CD4-positive, alpha-beta T cell treated with Interferon gamma for 1 hour (primary cell): ENCODE results near the gene ST3GAL5.

Source experiments
- DNase-seq: peaks from one replicate; pipeline ENCODE4 v3.0.0-alpha.2; 2020

The ST3GAL5 gene

DNA sequence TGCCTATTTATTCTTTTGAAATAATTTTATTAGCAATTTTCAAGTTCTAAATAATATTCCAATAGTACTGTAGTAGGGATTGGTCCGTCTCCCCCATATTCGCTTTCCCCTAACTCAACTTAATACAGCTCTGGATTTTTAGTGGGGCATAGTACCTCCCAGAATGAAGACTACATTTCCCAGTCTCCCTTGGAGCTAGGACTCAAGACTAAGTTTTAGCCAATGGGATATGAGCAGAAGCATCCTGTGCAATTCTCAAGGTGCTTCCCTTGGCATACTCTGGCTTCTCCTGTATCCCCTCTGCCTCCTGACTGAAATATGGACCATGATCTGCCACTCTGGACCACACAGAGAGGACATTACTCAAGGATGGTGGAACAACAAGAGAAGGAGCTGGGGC is 24.1 kb downstream of the ST3GAL5 start:
- DNase-seq, result no peak

- DNase-seq, result peak; percentile 60
Observed at GRCh38 chr2:85862426-85862825, 26.4 kb downstream of the ST3GAL5 start.

DNA sequence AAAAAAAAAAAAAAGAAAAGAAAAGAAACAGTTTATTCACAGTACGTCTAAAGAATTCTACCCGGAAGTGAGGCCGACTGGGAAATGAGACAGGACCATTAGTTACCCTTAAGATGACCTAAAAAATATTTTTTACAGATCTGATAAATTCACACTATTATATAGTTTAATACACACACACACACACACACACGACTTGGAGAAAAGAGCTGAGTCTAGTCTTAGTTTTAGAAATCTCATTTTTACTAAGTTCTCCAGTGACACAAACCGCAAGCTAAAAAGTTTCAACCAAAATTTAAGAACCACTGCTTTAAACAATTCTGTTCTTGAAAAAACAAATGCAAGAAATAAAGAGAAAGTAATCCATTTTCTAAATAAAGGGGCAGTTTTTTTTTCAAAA is 27.1 kb downstream of the ST3GAL5 start:
- no peak for DNase-seq

DNA sequence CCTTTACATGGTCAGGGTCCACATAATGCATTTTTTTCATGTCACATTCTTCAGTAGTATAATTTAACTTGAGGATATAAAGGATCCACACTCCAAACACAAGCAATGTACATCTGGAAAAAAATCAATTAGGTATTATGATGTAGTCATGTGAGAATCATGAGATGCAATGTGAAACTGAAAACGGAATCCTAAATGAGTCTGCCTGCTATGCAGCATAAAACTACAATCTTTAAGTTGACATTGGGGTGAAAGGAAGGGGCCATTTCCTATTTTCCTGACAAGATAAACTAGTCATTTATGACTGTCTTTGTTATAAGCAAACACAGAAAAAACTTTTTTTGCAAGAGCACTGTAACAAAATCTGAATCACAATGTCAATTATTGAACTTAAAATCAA is 27.6 kb downstream of the ST3GAL5 start:
- no peak for DNase-seq

DNA sequence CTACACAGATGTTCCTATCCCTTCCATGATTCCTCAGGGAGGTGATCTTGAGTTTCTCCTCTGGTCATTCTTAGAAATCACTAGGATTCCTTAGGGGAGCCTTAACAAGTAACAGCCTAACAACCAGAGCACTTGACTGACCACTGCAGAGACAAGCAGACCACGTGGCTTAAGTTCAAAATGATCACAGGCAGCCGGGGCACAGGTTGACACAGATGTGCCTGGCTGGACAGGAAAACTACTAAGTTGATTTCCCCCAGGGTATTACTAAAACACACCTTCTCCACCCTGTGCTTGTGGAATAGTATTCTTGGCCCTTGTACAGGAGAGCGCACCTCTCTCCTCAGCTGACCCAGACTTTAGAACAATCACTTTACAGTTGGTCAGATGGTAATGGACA is 29.9 kb downstream of the ST3GAL5 start:
- DNase-seq, result no peak

- no peak for DNase-seq
Observed at GRCh38 chr2:85854897-85855296, 33.9 kb downstream of the ST3GAL5 start.

DNA sequence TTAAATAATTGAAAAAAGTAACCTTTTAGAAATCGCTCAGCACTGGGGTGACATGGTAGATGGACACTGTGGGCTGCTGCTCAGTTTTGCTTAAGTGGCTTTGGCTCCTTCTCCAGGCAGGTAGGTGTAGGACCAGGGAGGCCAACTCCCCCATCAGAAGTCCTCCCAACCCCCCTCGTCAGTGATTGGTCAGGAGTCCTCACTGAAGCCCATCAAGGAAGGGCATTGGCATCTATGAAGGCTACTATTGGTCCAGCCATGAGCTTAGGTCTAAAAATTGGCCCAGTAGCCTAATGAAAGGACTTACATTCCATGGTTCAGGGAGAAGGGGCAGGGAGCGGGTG is 34.7 kb downstream of the ST3GAL5 start:
- peak; percentile 41 for DNase-seq

DNA sequence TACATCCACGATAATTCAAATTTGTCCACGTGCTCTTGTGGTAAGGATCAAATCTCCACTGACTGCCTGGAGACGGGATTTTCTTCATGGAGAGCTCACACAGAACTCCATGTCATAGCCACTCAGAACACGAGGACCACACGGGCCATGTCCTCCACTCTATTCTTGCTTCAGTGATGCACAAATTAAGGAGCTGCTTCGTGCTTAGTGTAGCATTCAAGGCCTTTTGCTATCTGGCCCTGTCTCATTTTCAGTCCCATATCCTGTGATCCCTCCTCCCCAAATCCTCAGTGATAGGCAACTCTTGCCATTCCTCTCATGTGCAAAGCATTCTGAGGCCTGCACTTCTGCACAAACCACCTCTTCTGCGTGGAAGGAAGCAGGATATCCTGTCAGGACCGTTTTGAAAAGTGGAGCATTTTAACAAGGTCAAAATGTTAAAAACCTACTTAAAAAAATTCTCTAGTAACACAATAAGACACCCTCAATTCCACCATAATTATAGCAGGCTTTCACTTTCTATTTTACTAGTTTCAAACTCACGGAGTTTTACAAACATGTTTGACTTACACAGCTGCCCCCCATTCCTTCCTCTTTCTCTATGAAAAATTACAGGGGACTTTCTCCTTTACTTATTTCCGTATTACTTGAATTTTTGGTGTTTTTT is 35.2 kb downstream of the ST3GAL5 start:
- DNase-seq, result no peak

DNA sequence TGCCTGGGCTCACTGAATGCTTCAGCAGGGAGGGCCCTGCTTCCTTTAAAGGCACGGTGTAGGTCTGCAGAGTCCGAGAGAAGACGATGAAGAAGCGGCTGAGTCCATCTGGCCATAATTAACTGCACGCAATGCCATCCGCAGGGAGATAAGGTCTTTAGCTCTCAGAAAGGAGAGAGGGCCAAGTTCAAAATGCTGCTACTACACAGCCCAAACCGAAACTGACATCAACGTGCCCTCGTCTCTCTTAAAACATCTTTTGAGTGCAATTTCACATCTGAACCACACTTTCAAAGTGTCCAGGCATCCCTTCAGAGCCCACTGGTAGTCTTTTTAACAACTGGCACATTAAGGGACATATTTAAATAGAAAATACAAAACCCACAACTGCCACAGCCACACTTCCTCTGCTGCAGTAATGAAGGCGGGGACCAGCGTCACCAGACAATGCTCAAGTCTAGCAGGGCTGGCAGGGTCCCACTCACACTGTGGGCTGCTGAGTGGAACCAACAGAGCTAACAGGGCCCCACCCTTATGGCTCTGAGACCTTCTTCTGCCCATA is 35.8 kb downstream of the ST3GAL5 start:
- DNase-seq, result peak; percentile 83

GRCh38 chr2:85852152-85852840 is 36.5 kb downstream of the ST3GAL5 start:
- DNase-seq, result no peak

DNA sequence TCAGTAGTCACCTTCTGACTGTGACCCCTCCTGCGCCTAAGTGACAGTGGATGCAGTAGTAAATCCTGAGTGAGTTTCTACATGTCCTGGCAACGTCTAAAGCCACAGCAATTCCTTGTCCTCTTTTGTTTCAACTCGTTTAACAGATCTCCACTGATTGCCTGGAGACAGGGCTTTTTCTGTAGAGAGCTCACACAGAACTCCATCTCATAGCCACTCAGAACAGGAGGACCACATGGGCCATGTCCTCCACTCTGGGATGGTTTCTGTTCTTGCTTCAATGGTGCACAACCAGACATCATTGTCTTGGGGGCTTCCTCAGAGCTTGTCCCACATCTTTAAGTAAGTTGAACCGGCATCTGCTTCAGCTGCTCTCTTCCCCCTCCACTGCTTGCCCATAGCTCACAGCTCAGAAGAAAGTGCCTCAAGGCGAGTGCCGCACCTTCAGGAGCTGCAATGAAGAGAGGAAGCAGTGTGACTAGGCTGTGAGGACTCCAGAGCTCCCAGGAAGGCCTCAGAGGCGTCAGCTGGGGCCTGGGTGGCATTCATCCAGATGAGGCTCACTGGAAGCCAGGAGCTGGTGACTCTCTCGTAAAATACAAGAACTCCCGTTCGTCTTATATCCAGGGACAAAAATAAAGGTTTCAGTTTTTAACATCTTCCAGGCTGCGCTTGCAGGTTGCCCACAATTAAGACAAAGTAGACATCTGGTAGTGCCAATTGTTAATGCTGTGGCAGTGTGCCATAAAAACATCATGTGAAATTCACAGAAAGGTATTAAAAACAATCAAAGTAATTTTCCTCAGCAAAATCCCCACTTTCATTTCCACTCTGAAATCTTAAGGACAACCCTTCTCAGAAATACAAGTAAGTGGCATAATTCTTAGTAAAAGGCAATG is 37.3 kb downstream of the ST3GAL5 start:
- no peak for DNase-seq

DNA sequence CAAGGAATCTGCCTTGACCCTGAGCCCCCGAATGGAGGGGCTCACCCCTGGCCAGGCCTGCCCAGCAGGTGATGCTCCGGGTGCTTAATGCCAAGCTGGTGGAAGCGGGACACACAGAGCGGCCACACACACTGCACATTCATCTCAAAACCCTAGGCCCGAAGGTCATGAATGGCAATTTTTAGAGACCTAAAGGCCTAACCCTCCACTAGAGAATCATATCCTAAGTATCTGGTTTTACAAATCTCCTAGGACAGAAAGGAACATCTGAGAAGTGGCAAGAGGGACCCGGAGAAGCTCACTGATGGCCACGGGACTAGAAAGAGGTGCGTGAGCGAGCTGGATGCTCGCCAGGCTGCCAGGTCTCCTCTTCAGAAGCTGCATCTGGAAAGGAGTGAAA is 38.3 kb downstream of the ST3GAL5 start:
- no peak for DNase-seq

DNA sequence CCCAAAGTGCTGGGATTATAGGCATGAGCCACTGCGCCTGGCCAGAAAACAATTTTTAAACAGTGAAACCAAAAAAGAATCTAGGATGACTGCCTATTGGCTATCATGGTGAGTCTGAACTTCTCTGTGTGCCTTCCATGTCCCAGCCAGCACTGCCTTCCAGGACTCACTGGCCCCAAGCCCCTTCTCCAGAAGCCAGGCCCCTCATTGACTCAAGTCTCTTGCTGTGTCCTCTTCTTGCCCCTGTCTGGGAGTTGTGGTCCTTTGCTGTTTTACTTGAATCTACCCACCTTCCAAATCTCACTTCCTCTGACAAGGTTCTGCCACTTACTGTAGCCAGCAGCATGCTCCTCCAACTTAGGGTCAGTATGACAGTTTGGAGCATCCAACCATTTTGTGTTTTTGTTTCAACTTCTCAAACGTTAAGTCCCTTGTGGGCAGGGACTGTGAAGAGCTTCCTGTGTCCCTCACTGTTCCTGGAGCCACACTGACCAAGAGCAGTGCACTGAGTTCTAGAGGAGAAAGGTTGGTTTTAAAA is 41.7 kb downstream of the ST3GAL5 start:
- DNase-seq, result no peak

DNA sequence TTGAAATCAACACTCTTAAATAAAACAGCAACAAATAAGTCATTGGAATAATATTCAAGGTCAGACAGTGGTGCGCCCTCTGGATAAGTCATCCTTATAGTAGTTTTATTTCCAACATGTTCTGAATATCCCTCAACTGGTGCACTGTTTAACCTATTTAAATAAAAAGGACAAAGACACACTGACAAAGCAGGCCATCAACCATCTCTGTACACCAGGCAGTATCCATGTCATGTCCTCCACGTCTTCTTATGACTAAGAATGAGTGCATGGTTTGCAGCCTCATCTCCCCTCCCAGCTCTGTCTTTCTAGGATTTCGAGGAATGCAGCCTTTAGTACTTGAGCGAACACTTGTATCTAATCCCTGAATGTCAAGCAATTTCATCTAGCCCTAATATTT is 42.4 kb downstream of the ST3GAL5 start:
- DNase-seq, result no peak

- DNase-seq, result no peak
Observed at GRCh38 chr2:85844486-85844885, 44.3 kb downstream of the ST3GAL5 start.

- DNase-seq, result peak; percentile 22
Observed at GRCh38 chr2:85843543-85843942, 45.2 kb downstream of the ST3GAL5 start.

DNA sequence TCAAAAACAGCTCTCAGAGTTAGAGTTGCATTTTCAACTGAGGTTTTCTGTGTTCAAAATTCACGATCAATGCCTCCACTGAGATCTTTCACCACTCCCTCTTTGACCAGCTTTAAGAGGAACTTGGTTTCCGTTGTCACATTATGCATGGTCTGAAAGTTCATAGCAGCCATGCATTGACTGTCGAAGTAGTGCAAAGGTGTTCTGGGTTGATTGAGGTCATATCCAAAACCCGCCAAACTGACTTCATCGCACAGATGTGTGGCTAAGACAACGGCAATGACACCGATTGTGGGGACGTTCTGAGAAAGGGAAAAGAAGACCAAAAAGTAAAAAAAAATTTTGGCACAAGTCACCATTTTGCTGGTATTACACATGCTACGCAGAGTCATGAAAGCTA is 48.7 kb downstream of the ST3GAL5 start:
- no peak for DNase-seq

DNA sequence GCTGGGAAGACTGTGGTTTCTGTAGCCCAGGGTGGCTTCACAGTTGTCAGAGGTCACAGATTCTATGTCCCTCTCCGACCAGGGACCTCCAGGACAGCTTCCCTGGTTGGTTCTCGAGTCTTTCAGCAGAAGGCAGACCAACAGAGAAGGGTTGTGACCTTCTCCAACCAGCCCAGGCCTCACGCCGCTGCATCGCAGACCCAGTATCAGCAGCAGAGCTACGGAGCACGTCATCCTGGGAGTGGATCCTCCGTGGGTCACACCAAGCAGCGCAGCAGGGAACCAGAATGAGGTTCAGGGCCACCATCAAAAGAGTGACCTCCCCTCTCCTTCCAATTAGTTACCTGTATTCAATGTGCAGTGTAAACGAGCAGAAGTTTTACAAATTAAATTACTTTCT is 49.3 kb downstream of the ST3GAL5 start:
- DNase-seq, result no peak

- no peak for DNase-seq
Observed at GRCh38 chr2:85838641-85839040, 50.1 kb downstream of the ST3GAL5 start.

- DNase-seq, result no peak
Observed at GRCh38 chr2:85838181-85838580, 50.6 kb downstream of the ST3GAL5 start.

GRCh38 chr2:85834466-85834865 is 54.3 kb downstream of the ST3GAL5 start:
- DNase-seq, result no peak

GRCh38 chr2:85831735-85832134 is 57.1 kb downstream of the ST3GAL5 start:
- DNase-seq, result no peak

DNA sequence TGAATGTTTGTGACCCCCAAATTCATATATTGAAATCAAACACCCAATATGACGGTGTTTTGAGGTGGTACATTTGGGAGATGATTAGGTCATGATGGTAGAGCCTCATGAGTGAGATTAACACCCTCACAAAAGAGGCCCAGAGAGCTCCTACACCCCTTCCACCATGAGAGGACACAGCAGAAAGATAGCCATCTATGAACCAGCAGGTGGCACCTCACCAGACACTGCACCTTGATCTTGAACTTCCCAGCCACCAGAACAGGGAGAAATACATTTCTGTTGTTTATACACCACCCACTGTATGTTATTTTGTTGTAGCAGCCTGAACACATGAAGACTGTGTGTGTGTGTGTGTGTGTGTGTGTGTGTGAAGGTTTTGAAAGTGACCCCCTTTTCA is 58.1 kb downstream of the ST3GAL5 start:
- peak; percentile 16 for DNase-seq
